Parathyroid adenoma (tissue), 2 donors: ENCODE results near the gene KIF25.

ENCODE experiments used
- H2AFZ ChIP-seq: fragments of 300-600 bp; sonication (generic); one replicate; pipeline ENCODE4 v1.7.0; 2017; ENCODE audit warnings: antibody characterized with exemption, mild to moderate bottlenecking
- H3K27ac ChIP-seq: fragments of 300-600 bp; sonication (generic); one replicate; pipeline ENCODE4 v1.7.0; 2017
- H3K27me3 ChIP-seq: fragments of 300-600 bp; sonication (generic); one replicate; pipeline ENCODE4 v1.7.0; 2017; ENCODE audit warnings: low read length; ENCODE audit not compliant: control insufficient read depth, insufficient read depth
- H3K36me3 ChIP-seq: fragments of 300-600 bp; sonication (generic); one replicate; pipeline ENCODE4 v1.7.0; 2017; ENCODE audit warnings: low read length; ENCODE audit not compliant: control insufficient read depth, insufficient read depth
- H3K4me1 ChIP-seq: fragments of 300-600 bp; sonication (generic); one replicate; pipeline ENCODE4 v1.7.0; 2017; ENCODE audit warnings: control low read depth
- H3K4me2 ChIP-seq: fragments of 300-600 bp; sonication (generic); one replicate; pipeline ENCODE4 v1.7.0; 2017; ENCODE audit warnings: low read length
- H3K4me3 ChIP-seq: fragments of 300-600 bp; sonication (generic); one replicate; pipeline ENCODE4 v1.7.0; 2017; ENCODE audit warnings: low read depth, low read length
- H3K79me2 ChIP-seq: fragments of 300-600 bp; sonication (generic); one replicate; pipeline ENCODE4 v1.7.0; 2017; ENCODE audit warnings: control low read depth
- H3K9ac ChIP-seq: fragments of 300-600 bp; sonication (generic); one replicate; pipeline ENCODE4 v1.7.0; 2017; ENCODE audit warnings: mild to moderate bottlenecking
- H3K9me3 ChIP-seq: fragments of 300-600 bp; sonication (generic); one replicate; pipeline ENCODE4 v1.7.0; 2017; ENCODE audit warnings: low read length; ENCODE audit not compliant: control insufficient read depth
- CTCF ChIP-seq: fragments of 300-600 bp; sonication (generic); IDR thresholded peaks from one replicate; pipeline ENCODE4 v1.7.0; 2017; ENCODE audit warnings: antibody characterized with exemption, mild to moderate bottlenecking
- donor health status: primary hyperparathyroidism.

The KIF25 gene

GRCh38 chr6:167956983-167957492, 40.4 kb upstream of the KIF25 start:
- Histone ChIP-seq H3K4me1 (no peaks in the 10 kb centered on the region), H3K4me2 (no peak overlapping the region), H3K9me3 (no peaks in the 10 kb centered on the region), H3K79me2 (no peaks in the 10 kb centered on the region), H3K27ac (no peak overlapping the region), H3K9ac (no peak overlapping the region), H2AFZ (no peak overlapping the region), H3K36me3 (no peaks in the 10 kb centered on the region), H3K27me3 (no peaks in the 10 kb centered on the region), H3K4me3 (no peak overlapping the region)
- TF ChIP-seq CTCF: no peak

DNA sequence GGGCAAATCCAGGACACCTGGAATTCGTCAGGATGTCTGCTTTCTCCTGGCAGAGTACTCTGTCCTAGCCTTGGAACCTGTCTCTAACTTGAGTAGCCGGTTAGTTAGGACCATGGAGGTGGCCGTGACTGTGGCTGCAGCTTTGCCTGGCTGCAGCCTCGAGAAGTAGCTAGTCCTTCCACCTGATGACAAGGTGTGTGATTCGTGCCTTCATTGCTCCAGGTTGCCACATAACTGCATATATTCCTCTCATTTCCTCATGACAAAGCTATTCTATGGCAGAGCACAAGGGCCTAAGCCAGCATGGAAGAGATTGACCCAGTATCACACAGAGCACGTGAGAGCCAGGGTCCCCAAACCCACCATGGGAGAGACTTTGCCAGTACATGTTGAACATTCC, 39.8 kb upstream of the KIF25 start:
- H3K4me1 ChIP-seq: no peaks in the 10 kb centered on the region
- H2AFZ ChIP-seq: no peak overlapping the region
- H3K9me3 ChIP-seq: no peaks in the 10 kb centered on the region
- no peak overlapping the region for H3K9ac ChIP-seq
- H3K27me3 ChIP-seq: no peaks in the 10 kb centered on the region
- TF ChIP-seq CTCF: no peak
- no peak overlapping the region for H3K4me2 ChIP-seq
- no peaks in the 10 kb centered on the region for H3K36me3 ChIP-seq
- no peak overlapping the region for H3K27ac ChIP-seq
- no peak overlapping the region for H3K4me3 ChIP-seq
- no peaks in the 10 kb centered on the region for H3K79me2 ChIP-seq

DNA sequence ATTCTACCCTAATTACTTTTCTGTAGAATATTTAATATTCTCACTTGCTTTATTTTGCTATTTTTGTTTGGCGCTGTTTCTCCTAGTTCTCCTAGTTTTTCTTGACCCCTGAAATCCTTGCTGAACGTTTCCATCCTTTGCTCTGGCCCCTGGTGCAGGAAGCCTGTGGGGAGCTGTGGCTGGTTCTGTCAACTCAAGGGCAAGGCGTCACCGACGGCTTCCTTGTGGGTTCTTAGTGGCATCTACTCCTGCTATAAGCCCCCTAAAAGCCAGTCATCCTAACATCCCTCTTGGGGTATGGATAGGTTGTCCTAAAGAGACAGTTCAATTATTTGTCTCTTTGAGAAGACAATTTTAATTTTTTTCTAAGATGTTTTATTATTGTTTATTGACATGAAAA, 36.9 kb upstream of the KIF25 start:
- no peak overlapping the region for H3K9ac ChIP-seq
- no peaks in the 10 kb centered on the region for H3K4me1 ChIP-seq
- H3K79me2 ChIP-seq: no peaks in the 10 kb centered on the region
- H2AFZ ChIP-seq: no peak overlapping the region
- H3K4me3 ChIP-seq: no peak overlapping the region
- H3K27ac ChIP-seq: no peak overlapping the region
- no peak for TF ChIP-seq CTCF
- no peaks in the 10 kb centered on the region for H3K9me3 ChIP-seq
- no peak overlapping the region for H3K4me2 ChIP-seq
- H3K27me3 ChIP-seq: no peaks in the 10 kb centered on the region
- H3K36me3 ChIP-seq: no peaks in the 10 kb centered on the region

GRCh38 chr6:167962711-167963110, 34.8 kb upstream of the KIF25 start:
- Histone ChIP-seq H3K27me3 (no peaks in the 10 kb centered on the region), H2AFZ (no peak overlapping the region), H3K9ac (no peak overlapping the region), H3K79me2 (no peaks in the 10 kb centered on the region), H3K4me2 (no peak overlapping the region), H3K9me3 (no peaks in the 10 kb centered on the region), H3K4me3 (no peak overlapping the region), H3K36me3 (no peaks in the 10 kb centered on the region), H3K4me1 (no peaks in the 10 kb centered on the region), H3K27ac (no peak overlapping the region)
- TF ChIP-seq CTCF: no peak

DNA sequence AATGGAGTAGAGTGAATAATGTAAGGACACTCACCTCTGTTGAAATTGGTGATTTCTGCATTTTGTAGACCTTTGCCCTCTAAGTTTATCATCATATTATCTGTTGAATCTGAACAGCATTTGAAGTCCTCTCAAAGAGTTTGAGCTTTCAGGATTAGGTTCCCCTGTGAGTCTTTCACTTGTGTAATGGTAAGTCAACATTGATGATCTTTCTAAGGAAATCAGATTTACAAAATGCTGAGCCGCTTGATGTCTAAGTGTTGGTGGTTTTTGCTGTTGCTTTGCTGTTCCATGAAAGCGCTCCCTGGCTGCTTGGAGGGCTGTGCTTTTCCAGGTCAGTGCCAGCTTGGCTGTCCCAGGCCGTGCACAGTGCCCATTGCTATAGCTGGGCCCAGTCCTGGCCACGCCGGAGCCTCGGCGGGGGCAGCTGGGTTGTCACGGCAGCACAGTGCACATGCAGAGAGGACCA, 33.8 kb upstream of the KIF25 start:
- Histone ChIP-seq H3K9me3 (no peaks in the 10 kb centered on the region), H3K27ac (no peak overlapping the region), H3K79me2 (no peaks in the 10 kb centered on the region), H3K27me3 (no peaks in the 10 kb centered on the region), H3K9ac (no peak overlapping the region), H3K4me2 (no peak overlapping the region), H3K4me1 (no peaks in the 10 kb centered on the region), H3K4me3 (no peak overlapping the region), H2AFZ (no peak overlapping the region), H3K36me3 (no peaks in the 10 kb centered on the region)
- TF ChIP-seq CTCF: no peak
